GM03348 (cell line): ENCODE measurements around the gene TRMT6.

ENCODE experiments used
- DNase-seq: peaks from one replicate; pipeline ENCODE4 v3.0.0; 2012; ENCODE audit warnings: low spot score

TRMT6 gene

GRCh38 chr20:5950271-5951031, at the start of gene TRMT6, which contains the start of gene MCM8:
TRMT6 (minus strand) TSS chr20:5950533; CDS start chr20:5950405, 128 bp downstream.
MCM8 (plus strand) TSS chr20:5950652; CDS start chr20:5952016, 1,364 bp downstream.
- peak; percentile 96 for DNase-seq

- DNase-seq, result no peak
Measured at GRCh38 chr20:5999783-6000182, 49.5 kb upstream of the TRMT6 start.

DNA sequence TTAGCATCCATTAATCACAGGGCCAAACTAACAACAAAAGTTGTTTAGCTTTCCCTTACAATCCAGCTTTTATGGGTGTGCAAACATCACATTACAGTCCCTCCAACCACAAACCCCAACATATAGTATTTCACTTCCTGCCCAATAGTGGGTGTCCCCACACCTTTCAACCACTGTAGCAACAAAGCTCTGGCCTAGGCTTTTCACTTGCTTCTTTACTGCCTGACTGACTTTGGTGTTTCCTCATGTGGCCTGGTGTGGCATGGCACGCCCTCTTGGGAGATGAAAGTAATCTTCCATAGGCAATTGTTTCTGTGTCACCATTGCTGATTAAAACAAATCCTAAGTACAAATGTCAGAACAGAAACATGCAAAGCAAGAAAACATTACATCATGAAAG, 46.4 kb upstream of the TRMT6 start:
- no peak for DNase-seq

DNA sequence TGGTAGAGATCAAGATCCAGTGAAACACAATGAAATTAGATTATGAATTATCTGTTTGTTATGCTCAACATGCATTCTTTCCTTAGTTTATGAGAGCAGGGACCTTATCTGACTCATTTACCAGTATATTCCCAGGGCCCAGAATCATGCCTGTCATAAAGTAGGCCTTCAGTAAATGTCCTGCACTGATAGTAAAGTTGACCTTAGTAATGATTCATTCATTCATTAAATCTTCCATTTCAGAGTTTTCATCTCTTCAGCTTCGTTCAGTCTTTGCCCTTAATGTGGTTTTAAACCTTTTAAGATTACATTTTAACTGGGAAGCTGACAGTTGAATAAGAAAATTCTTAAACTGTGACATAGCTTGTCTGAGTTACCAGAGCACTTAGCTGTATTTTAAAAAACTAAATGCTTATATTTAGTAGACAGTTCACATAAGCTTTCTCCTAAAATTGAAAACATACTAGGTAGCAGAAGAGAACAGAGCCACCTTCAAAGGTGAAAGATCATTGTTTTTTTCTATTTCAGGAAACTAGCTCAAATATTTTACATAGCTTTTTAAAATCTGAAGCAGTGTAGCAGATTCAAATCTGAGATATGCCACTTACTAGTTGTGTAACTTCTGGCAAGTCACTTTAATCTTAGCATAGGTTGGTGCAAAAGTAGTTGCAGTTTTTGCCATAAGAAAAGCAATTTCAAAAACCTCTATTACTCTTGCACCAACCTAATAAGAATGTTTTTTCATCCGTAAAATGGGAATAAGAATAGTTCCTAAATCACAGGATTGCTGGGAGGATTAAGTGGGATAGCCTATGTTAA, 41.5 kb upstream of the TRMT6 start:
- peak; percentile 20 for DNase-seq

GRCh38 chr20:5990946-5991345, 40.6 kb upstream of the TRMT6 start:
- no peak for DNase-seq

DNA sequence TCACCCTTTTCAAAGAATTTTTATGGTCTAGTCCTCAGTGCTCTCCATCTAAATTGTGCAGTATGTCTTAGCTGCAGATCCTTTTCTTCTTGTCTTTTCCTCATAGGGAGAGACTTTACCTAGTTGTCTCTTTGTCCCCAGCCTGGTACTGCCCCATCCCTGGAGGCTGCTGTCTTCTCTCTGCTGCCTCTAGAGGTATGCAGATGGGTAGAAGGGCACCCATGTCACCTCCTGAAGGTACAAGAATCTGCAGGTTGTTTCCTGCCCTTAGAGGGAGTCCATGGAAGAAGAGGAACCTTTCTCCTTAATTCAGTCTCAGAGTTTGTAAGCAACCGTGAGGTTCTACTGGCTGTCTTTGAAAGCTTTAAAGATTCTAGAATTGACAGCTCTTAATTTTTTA, 39.2 kb upstream of the TRMT6 start:
- no peak for DNase-seq

DNA sequence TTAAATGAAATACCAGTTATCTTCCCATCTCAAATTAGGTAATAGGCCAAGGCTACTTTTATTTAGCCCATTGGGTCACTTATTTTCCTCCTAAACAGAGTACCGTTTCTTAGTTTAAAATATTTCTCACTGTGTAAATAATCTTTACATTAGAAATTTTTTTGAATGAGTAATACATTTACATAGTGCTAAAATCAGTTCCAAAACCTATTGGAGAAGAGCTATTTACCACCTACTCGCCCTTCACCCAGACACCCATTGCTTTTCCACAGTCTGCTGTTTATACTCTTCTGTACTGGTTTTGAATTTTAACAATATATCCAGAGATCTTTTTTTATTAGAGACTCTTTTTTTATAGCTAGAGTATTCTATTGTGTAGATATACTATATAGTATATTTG, 37.0 kb upstream of the TRMT6 start:
- DNase-seq, result no peak

- DNase-seq, result no peak
Measured at GRCh38 chr20:5980720-5981538, 30.6 kb upstream of the TRMT6 start.

DNA sequence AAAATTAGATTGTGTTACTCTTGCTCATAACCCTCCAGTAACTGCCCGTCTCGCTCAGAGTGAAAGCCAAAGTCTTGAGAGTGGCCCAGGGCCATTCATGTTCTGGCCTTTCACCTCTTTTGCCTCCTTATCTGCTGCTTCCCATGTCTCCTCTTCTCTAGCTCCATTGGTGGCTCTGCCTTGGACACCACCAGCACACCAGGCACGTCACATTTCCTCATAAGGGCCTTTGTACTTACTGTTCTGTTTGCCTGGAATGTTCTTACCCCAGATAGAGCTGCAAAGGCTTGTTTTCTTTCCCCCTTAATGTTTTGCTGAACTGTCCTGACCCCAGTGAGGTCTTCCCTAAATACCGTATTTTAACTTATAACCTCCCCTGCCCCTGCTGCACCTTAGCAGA, 29.5 kb upstream of the TRMT6 start:
- no peak for DNase-seq

- no peak for DNase-seq
Measured at GRCh38 chr20:5977975-5978374, 27.6 kb upstream of the TRMT6 start.

DNA sequence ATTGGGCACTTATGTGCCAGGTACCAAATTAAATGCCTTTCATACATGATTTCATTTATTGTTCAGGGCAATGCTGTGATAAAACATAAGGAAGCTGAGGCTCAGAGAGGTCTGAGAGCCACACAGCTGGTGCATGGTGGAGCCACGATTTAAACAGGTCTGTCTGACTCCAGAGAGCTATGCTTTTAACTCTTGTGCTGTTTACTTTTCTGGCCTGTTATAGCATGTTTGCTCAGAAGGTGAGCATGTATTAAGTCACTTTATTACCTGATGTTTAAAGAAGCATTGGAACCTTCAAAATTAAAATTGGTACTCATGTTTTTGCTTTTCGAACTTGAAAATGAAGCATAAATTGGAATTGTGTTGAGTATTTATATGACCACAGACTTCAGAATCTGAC, 26.9 kb upstream of the TRMT6 start:
- DNase-seq, result no peak

DNA sequence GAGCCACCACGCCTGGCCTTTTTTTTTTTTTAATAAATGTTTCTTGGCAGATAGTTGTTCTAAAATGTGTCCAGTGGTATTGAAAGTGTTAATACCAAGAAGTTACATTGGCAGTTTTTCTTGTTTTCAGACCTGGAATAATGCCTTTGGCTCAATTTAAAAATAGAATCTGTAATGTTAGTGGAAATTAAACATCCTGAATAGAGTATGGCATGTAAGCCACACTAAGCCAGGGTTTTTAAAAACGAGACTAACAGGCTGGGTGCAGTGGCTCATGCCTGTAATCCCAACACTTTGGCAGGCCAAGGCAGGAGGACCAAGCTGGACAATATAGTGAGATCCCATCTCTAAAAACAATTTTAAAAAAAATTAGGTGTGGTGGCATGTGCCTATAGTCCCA, 25.4 kb upstream of the TRMT6 start:
- DNase-seq, result no peak

DNA sequence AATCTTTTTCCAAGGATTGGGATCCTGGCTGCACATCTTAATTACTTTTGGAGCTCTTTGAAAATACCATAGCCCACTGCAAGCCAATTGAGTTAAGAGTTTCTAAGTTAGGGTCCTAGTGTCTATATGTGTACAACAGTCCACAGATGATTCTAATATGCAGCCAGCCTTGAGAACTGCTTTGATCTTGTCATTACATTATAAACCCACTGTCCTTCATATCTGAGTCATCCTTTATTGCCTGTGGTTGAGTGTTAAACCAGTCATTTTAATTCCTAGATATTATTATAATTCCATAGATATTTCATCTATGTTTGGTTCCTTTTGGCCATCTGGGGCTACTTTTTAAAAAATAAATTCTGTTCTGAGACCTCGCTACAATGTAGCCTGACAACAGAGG, 24.2 kb upstream of the TRMT6 start:
- no peak for DNase-seq

- DNase-seq, result no peak
Measured at GRCh38 chr20:5973971-5974370, 23.6 kb upstream of the TRMT6 start.

GRCh38 chr20:5973172-5973571, 22.8 kb upstream of the TRMT6 start:
- DNase-seq, result no peak

- DNase-seq, result no peak
Measured at GRCh38 chr20:5971203-5971602, 20.9 kb upstream of the TRMT6 start.

DNA sequence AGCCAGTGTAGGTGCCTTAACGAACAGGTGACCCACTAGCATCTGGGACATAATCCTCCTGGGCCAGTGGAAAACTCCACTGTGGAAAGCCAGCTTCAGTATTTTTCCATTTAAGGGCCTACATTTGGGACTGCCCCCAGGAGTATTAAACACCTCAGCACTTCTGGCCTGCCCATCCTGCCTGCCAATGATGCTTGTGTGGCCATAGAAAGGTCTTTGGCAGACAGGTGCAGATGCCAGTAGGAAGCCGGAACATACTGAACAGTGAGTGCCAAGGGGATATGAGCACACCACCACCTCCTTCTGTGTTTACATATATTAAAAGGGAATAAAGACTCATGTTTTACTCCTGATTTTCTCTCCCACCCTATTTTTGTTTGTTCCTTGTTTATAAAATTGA, 20.0 kb upstream of the TRMT6 start:
- no peak for DNase-seq

DNA sequence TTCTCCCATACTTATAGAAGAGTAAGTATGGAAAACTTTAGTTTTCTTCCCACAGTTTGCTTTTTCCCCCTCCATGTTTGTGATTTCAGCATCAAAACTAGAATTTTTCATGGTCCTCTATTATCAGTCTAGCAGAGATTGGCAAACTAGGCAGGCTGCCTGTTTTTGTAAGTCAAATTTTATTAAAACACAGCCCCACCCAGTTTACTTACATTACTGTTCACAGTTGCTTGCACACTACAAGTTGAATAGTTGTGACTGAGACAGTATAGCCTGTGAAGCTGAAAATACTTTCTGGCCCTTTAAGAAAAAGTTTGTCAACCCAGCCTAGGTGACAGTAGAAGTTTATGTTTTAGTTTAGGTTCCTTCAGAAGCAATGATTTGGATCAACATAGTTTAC, 19.6 kb upstream of the TRMT6 start:
- no peak for DNase-seq

DNA sequence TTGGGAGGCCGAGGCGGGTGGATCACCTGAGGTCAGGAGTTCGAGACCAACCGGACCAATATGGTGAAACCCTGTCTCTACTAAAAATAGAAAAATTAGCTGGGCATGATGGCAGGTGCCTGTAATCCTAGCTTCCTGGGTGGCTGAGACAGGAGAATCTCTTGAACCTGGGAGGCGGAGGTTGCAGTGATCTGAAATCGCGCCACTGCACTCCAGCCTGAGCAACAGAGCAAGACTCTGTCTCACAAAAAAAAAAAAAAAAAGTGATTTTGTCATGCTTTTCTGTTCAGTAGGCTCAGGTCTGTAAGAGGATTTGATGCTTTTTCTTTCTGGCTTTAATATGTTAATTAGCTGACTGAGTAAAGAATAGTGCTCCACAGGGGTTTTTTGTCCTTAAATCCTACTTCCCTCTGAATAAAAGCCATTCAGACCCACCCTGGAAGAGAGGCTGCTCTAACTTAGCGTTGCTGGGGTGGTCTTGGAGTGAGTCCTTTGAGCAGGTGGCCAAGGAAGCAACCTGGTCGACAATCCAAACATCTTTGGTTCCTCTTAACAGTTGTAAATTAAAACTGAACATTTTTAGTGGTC, 19.1 kb upstream of the TRMT6 start:
- no peak for DNase-seq

- DNase-seq, result no peak
Measured at GRCh38 chr20:5968462-5968861, 18.1 kb upstream of the TRMT6 start.

GRCh38 chr20:5967469-5967868, 17.1 kb upstream of the TRMT6 start:
- DNase-seq, result no peak

GRCh38 chr20:5949943-5950270, 426 bp downstream of the TRMT6 start:
- DNase-seq, result no peak
